ENCODE measurements around the gene STEEP1.

DNA sequence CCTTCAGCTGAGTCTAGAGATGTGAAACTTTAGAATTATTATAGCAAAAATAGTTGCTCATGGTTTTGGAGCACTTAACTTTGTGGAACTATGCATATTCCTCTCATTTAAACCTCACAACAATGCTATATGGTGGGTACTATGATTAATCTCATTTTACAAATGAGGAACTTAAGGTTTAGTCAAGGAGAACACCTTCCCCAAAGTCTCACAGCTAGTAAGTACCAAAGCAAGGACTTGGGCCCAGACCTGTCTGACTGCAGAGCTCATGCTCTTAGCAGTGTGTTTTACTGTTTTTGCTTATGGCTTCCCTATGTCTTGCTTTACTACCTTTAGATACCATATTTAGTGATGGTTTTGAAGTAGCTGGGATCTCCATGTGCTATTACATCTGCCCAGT, 14.2 kb upstream of the STEEP1 start:
- TF ChIP-seq POLR2AphosphoS5 (IDR thresholded peaks at IDR 0.05; ENCODE audit: low read depth, low read length) = no peak
- TF ChIP-seq FOXP2 (optimal IDR thresholded peaks at IDR 0.05; ENCODE audit: borderline replicate concordance, extremely low read depth, extremely low read length, insufficient read depth) = no peak
- TF ChIP-seq SIN3A (IDR thresholded peaks at IDR 0.05; ENCODE audit: borderline replicate concordance, insufficient read depth, low read length) = no peak
